Chondrocyte (in vitro differentiated cells): ENCODE data around the gene CDK10. TPM values are rescaled to one million over a fixed set of nuclear protein-coding genes. Genes with fewer than 3 reads are reported as not detected.

ENCODE experiments used
- DNase-seq: peaks from one replicate; pipeline ENCODE4 v3.0.0; 2021; ENCODE audit warnings: mixed read lengths, low spot score
- H3K27ac Mint-ChIP-seq: one replicate; pipeline ENCODE4 v1.8.0; 2021; ENCODE audit warnings: mild to moderate bottlenecking, moderate library complexity, mixed read lengths; ENCODE audit not compliant: unreplicated experiment
- H3K27me3 Mint-ChIP-seq: 2 replicates; pipeline ENCODE4 v1.8.0; 2021; ENCODE audit warnings: low read depth, mixed read lengths
- H3K36me3 Mint-ChIP-seq: 2 replicates; pipeline ENCODE4 v1.8.0; 2021; ENCODE audit warnings: low read depth, mixed read lengths
- H3K4me1 Mint-ChIP-seq: 2 replicates; pipeline ENCODE4 v1.8.0; 2021; ENCODE audit warnings: low read depth, mild to moderate bottlenecking, mixed read lengths
- H3K4me3 Mint-ChIP-seq: one replicate; pipeline ENCODE4 v1.8.0; 2021; ENCODE audit warnings: mild to moderate bottlenecking, moderate library complexity, mixed read lengths; ENCODE audit not compliant: unreplicated experiment
- H3K9me3 Mint-ChIP-seq: 2 replicates; pipeline ENCODE4 v1.8.0; 2021; ENCODE audit warnings: low read depth, mixed read lengths
- CTCF ChIP-seq: fragments of 200-600 bp; sonication (generic); IDR thresholded peaks from 2 replicates; pipeline ENCODE4 v1.5.0; 2021; ENCODE audit warnings: antibody characterized with exemption, mild to moderate bottlenecking, moderate library complexity
- total RNA-seq: library from RNA; stranded (reverse); gene quantifications from 3 replicates; pipeline ENCODE4 v1.2.1, GENCODE V29; 2021

The CDK10 gene
- total RNA-seq, 1 donor from 2014 or later: 43.7 TPM

- Mint-ChIP-seq H3K27me3 (no peaks in the 10 kb centered on the region), H3K27ac (no peak overlapping the region), H3K4me1 (peaks cover 6% of the 10 kb centered on the region), H3K36me3 (peaks cover 1% of the 10 kb centered on the region), H3K9me3 (no peaks in the 10 kb centered on the region), H3K4me3 (no peak overlapping the region)
- TF ChIP-seq CTCF: no peak
- no peak for DNase-seq
Observed at GRCh38 chr16:89706518-89707260, 20.2 kb downstream of the CDK10 start.

- Mint-ChIP-seq H3K9me3 (no peaks in the 10 kb centered on the region), H3K4me3 (no peak overlapping the region), H3K27me3 (no peaks in the 10 kb centered on the region), H3K4me1 (peaks cover 6% of the 10 kb centered on the region), H3K27ac (peak overlapping the region; percentile 59), H3K36me3 (peaks cover 1% of the 10 kb centered on the region)
- no peak for TF ChIP-seq CTCF
- no peak for DNase-seq
Observed at GRCh38 chr16:89707695-89708094, 21.2 kb downstream of the CDK10 start.

GRCh38 chr16:89708481-89708931 is 22.0 kb downstream of the CDK10 start:
- Mint-ChIP-seq H3K36me3 (peaks cover 1% of the 10 kb centered on the region), H3K4me1 (peaks cover 6% of the 10 kb centered on the region), H3K27ac (no peak overlapping the region), H3K9me3 (no peaks in the 10 kb centered on the region), H3K27me3 (no peaks in the 10 kb centered on the region), H3K4me3 (no peak overlapping the region)
- DNase-seq: no peak
- no peak for TF ChIP-seq CTCF

- no peak overlapping the region for H3K27ac Mint-ChIP-seq
- H3K36me3 Mint-ChIP-seq: peaks cover 1% of the 10 kb centered on the region
- no peak for TF ChIP-seq CTCF
- no peaks in the 10 kb centered on the region for H3K27me3 Mint-ChIP-seq
- no peak for DNase-seq
- H3K4me1 Mint-ChIP-seq: peaks cover 6% of the 10 kb centered on the region
- no peak overlapping the region for H3K4me3 Mint-ChIP-seq
- H3K9me3 Mint-ChIP-seq: no peaks in the 10 kb centered on the region
Observed at GRCh38 chr16:89709166-89709565, 22.7 kb downstream of the CDK10 start.

- H3K36me3 Mint-ChIP-seq: peaks cover 1% of the 10 kb centered on the region
- peaks cover 6% of the 10 kb centered on the region for H3K4me1 Mint-ChIP-seq
- DNase-seq: no peak
- H3K9me3 Mint-ChIP-seq: no peaks in the 10 kb centered on the region
- TF ChIP-seq CTCF: no peak
- no peak overlapping the region for H3K4me3 Mint-ChIP-seq
- no peaks in the 10 kb centered on the region for H3K27me3 Mint-ChIP-seq
- no peak overlapping the region for H3K27ac Mint-ChIP-seq
Observed at GRCh38 chr16:89709716-89710432, 23.4 kb downstream of the CDK10 start.
